Heart left ventricle (tissue), 13 donors: ENCODE measurements around the gene TMEM130.

Experiments used
- POLR2A ChIP-seq, 2 donors: fragments of 450-650 bp; IDR thresholded peaks; one replicate each; pipeline ENCODE4 v1.6.1; 2017; ENCODE audit warnings: antibody characterized with exemption in 2 of 2, mild to moderate bottlenecking in 2 of 2, moderate library complexity in 2 of 2
- TF ChIP-seq, protein P1 (sequence below), 12 donors: fragments of 200-600 bp; sonication (generic) in 4 of 12; IDR thresholded peaks; one replicate each; pipeline versions ENCODE4 v1.5.0 to v1.8.0; 2018 to 2022; ENCODE audit warnings: antibody characterized with exemption in 12 of 12, mild to moderate bottlenecking in 5 of 12
- donor health status: ischemic (EF 13 %, LVEDD 7.1; RV severe dilation, severe dysfunction).
- donor health status: DM: no; HTN: yes; CAD: no.
- donor health status: DM: no; HTN: no; CAD: no.
- donor health status: ischemic (EF 25% LVEDD 6.9; RV normal size, moderate dysfunction).
- donor health status: ischemic (EF 25% LVEDD 5.7; RV mildly dilated, moderate dysfunction).
- donor health status: ischemic (EF 35%, LVEDD 5.7; RV mildly dilated, moderate dysfunction).
- donor health status: nonischemic (EF 11% LVEDD 7.7; RV severe dilation, severe dysfunction).
- donor health status: DM: yes; HTN: yes; CAD: no.
- donor health status: PGD.
- donor health status: ischemic (EF 29% LVEDD 5.4; RV normal size, mild dysfunction).
- donor health status: nonischemic (EF 23%, LVEDD 6.1; RV moderate dilation, normal function).

DNA sequence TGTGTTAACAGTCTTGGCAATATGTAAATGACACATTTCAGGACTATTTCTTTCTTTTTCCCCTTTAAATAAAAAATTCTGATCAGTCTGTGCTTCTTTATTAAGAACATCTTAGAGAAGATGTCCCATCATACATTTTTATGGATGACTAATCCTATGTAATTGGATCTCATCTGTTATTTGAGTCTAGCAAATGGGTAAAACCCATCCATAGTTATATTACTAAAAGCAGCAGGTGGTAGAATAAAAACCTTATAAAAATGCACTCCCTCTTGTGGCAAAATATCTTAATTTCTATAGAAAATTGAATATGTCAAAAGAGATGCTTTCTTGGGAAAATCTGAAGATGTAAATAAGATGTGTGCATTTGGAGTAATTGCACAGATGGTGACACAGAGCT, 43.8 kb upstream of the TMEM130 start:
- TF ChIP-seq, protein P1, sequence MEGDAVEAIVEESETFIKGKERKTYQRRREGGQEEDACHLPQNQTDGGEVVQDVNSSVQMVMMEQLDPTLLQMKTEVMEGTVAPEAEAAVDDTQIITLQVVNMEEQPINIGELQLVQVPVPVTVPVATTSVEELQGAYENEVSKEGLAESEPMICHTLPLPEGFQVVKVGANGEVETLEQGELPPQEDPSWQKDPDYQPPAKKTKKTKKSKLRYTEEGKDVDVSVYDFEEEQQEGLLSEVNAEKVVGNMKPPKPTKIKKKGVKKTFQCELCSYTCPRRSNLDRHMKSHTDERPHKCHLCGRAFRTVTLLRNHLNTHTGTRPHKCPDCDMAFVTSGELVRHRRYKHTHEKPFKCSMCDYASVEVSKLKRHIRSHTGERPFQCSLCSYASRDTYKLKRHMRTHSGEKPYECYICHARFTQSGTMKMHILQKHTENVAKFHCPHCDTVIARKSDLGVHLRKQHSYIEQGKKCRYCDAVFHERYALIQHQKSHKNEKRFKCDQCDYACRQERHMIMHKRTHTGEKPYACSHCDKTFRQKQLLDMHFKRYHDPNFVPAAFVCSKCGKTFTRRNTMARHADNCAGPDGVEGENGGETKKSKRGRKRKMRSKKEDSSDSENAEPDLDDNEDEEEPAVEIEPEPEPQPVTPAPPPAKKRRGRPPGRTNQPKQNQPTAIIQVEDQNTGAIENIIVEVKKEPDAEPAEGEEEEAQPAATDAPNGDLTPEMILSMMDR (IDR thresholded peaks at IDR 0.05) = no peak
- no peak for TF ChIP-seq POLR2A (IDR thresholded peaks at IDR 0.05)
